GM12891 (cell line): Measurements from ENCODE around the gene SDK1.

Source experiments
- POLR2A ChIP-seq: IDR thresholded peaks from 2 replicates; pipeline ENCODE4 v1.6.1; 2011; ENCODE audit warnings: low read depth, low read length, control low read depth
- POLR2AphosphoS5 ChIP-seq: IDR thresholded peaks from 2 replicates; pipeline ENCODE4 v1.6.1; 2011; ENCODE audit warnings: low read depth, low read length, control low read depth
- POU2F2 ChIP-seq: IDR thresholded peaks from 2 replicates; pipeline ENCODE4 v1.6.1; 2011; ENCODE audit warnings: low read depth, mild to moderate bottlenecking, control low read depth, low read length, moderate library complexity
- SPI1 ChIP-seq: IDR thresholded peaks from 2 replicates; pipeline ENCODE4 v1.6.1; 2011; ENCODE audit warnings: low read depth, low read length, control low read depth
- TAF1 ChIP-seq: IDR thresholded peaks from 2 replicates; pipeline ENCODE4 v1.6.1; 2011; ENCODE audit warnings: low read depth, low read length, control low read depth

DNA sequence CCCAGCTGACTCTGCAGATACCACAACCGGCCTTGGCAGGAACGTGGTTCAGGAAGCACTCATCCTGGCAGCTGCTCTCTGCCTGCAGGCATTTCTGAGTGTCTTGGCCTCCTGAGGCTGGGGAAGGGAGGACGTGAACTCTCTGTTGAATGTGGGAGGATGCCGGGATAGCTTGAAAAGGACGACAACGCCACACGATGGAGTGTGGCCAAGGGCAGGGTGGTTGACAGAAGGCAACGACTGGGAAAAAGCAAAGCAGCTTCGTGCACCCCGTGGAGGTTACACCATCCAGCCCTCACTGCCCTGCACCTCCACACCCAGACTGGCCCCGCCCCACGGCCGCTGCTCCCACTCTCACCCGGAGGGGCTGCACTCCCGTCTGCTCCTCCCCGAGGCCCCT lies 915.0 kb downstream of the SDK1 start:
- no peak for TF ChIP-seq TAF1
- no peak for TF ChIP-seq POLR2A
- no peak for TF ChIP-seq POLR2AphosphoS5
- TF ChIP-seq SPI1: no peak
- TF ChIP-seq POU2F2: no peak
